Liver (tissue), 9 donors: ENCODE results near the gene NR1I3. TPM values are rescaled to one million over a fixed set of nuclear protein-coding genes. Genes with fewer than 3 reads are reported as not detected.

ENCODE experiments used
- DNase-seq: peaks from one replicate; pipeline ENCODE4 v3.0.0-alpha.2; 2017; ENCODE audit warnings: low spot score
- H3K27ac ChIP-seq, 2 donors: one replicate each; pipeline ENCODE4 v1.7.0; 2013; ENCODE audit warnings: inconsistent platforms in 2 of 2, low read length in 2 of 2, control low read depth in 1 of 2, low read depth in 1 of 2, mild to moderate bottlenecking in 1 of 2
- H3K27me3 ChIP-seq, 4 donors: one replicate each; pipeline versions ENCODE4 v1.6.1 to v1.7.0; 2013; ENCODE audit warnings: low read length in 3 of 4, inconsistent platforms in 1 of 4, mild to moderate bottlenecking in 1 of 4, moderate library complexity in 1 of 4; ENCODE audit not compliant: control insufficient read depth in 4 of 4, insufficient read depth in 4 of 4
- H3K36me3 ChIP-seq, 4 donors: one replicate each; pipeline versions ENCODE4 v1.6.1 to v1.7.0; 2013; ENCODE audit warnings: low read length in 3 of 4, mild to moderate bottlenecking in 3 of 4, low read depth in 1 of 4, moderate library complexity in 1 of 4; ENCODE audit not compliant: control insufficient read depth in 4 of 4, insufficient read depth in 3 of 4
- H3K4me1 ChIP-seq, 4 donors: one replicate each; pipeline versions ENCODE4 v1.6.1 to v1.7.0; 2013; ENCODE audit warnings: low read length in 3 of 4, mild to moderate bottlenecking in 3 of 4, moderate library complexity in 1 of 4; ENCODE audit not compliant: control insufficient read depth in 4 of 4, insufficient read depth in 4 of 4
- H3K4me3 ChIP-seq, 3 donors: one replicate each; pipeline versions ENCODE4 v1.6.1 to v1.7.0; 2013; ENCODE audit warnings: low read length in 3 of 3, control low read depth in 1 of 3, low read depth in 1 of 3, mild to moderate bottlenecking in 1 of 3
- H3K9ac ChIP-seq, 2 donors: one replicate each; pipeline ENCODE4 v1.7.0; 2013; ENCODE audit warnings: low read length in 2 of 2, mild to moderate bottlenecking in 2 of 2, moderate library complexity in 2 of 2, control low read depth in 1 of 2, low read depth in 1 of 2
- H3K9me3 ChIP-seq, 4 donors: one replicate each; pipeline versions ENCODE4 v1.6.1 to v1.7.0; 2013; ENCODE audit warnings: low read length in 3 of 4; ENCODE audit not compliant: control insufficient read depth in 4 of 4
- ATF3 ChIP-seq: IDR thresholded peaks from 2 replicates; pipeline ENCODE4 v1.6.1; 2016; ENCODE audit warnings: antibody characterized with exemption
- GABPA ChIP-seq, 2 donors: IDR thresholded peaks in 1 of 2; conservative IDR thresholded peaks in 1 of 2; 2 replicates each; pipeline ENCODE4 v1.6.1; 2016; ENCODE audit warnings: antibody characterized with exemption in 2 of 2, mild to moderate bottlenecking in 1 of 2, moderate library complexity in 1 of 2
- HNF4A ChIP-seq, 2 donors: conservative IDR thresholded peaks; 2 replicates each; pipeline ENCODE4 v1.6.1; 2016; ENCODE audit warnings: antibody characterized with exemption in 2 of 2, mild to moderate bottlenecking in 2 of 2
- HNF4G ChIP-seq: IDR thresholded peaks from 2 replicates; pipeline ENCODE4 v1.6.1; 2016; ENCODE audit warnings: antibody characterized with exemption
- JUND ChIP-seq, 2 donors: IDR thresholded peaks; 2 replicates each; pipeline ENCODE4 v1.6.1; 2016; ENCODE audit warnings: antibody characterized with exemption in 2 of 2
- RAD21 ChIP-seq, 2 donors: IDR thresholded peaks; 2 replicates each; pipeline ENCODE4 v1.6.1; 2016; ENCODE audit warnings: antibody characterized with exemption in 2 of 2, mild to moderate bottlenecking in 2 of 2
- REST ChIP-seq: IDR thresholded peaks from 2 replicates; pipeline ENCODE4 v1.6.1; 2016; ENCODE audit warnings: antibody characterized with exemption, mild to moderate bottlenecking
- RXRA ChIP-seq, 2 donors: IDR thresholded peaks; 2 replicates each; pipeline ENCODE4 v1.6.1; 2017 to 2018; ENCODE audit warnings: antibody characterized with exemption in 2 of 2, mild to moderate bottlenecking in 1 of 2
- YY1 ChIP-seq: IDR thresholded peaks from 2 replicates; pipeline ENCODE4 v1.6.1; 2016; ENCODE audit warnings: antibody characterized with exemption, mild to moderate bottlenecking
- WGBS: extraction: QIAGEN DNeasy Blood & Tissue Kit; methylation state at CpG from one replicate; pipeline ENCODE4 v1.1.7; 2013; 5-methylcytosine and 5-hydroxymethylcytosine counted together
- polyA plus RNA-seq, 2 donors: library from polyadenylated mRNA; stranded (reverse) in 1 of 2; unstranded in 1 of 2; fragments of 200-250 nt in 1 of 2; fragments of >200 nt in 1 of 2; fragmentation: Nextera tagmentation in 1 of 2; extraction: Ambion mirVana in 1 of 2; gene quantifications; one replicate each; pipeline versions ENCODE4 v1.2.1 to v1.2.3, GENCODE V29; 2013 to 2015
- total RNA-seq, 2 donors: library from RNA; depleted of rRNA; stranded (reverse); fragments of >200 nt; gene quantifications; one replicate each; pipeline ENCODE4 v1.2.3, GENCODE V29; 2014
- TF ChIP-seq, protein P1 (sequence below): IDR thresholded peaks from 2 replicates; pipeline ENCODE4 v1.6.1; 2016; ENCODE audit warnings: antibody characterized with exemption
- donor health status: healthy.
- donor health status: healthy.
- donor health status: healthy.
- donor health status: healthy.
- donor health status: healthy.

The NR1I3 gene
- total and polyA plus RNA-seq, 4 donors = 10.4 to 128 (median 47.7) TPM

- H3K4me1 ChIP-seq = peaks cover 0 to 4% (median 0%) of the 10 kb centered on the region in 4 donors
- H3K36me3 ChIP-seq = no peaks in the 10 kb centered on the region
- no peaks in the 10 kb centered on the region for H3K9me3 ChIP-seq
- TF ChIP-seq, protein P1, sequence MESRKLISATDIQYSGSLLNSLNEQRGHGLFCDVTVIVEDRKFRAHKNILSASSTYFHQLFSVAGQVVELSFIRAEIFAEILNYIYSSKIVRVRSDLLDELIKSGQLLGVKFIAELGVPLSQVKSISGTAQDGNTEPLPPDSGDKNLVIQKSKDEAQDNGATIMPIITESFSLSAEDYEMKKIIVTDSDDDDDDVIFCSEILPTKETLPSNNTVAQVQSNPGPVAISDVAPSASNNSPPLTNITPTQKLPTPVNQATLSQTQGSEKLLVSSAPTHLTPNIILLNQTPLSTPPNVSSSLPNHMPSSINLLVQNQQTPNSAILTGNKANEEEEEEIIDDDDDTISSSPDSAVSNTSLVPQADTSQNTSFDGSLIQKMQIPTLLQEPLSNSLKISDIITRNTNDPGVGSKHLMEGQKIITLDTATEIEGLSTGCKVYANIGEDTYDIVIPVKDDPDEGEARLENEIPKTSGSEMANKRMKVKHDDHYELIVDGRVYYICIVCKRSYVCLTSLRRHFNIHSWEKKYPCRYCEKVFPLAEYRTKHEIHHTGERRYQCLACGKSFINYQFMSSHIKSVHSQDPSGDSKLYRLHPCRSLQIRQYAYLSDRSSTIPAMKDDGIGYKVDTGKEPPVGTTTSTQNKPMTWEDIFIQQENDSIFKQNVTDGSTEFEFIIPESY = no peak
- no peak for DNase-seq
- H3K27ac ChIP-seq = no peak overlapping the region
- H3K4me3 ChIP-seq = no peak overlapping the region
- WGBS = 93% methylated on average over 5 of the region's 5 CpGs
- H3K27me3 ChIP-seq = no peaks in the 10 kb centered on the region
- no peak overlapping the region for H3K9ac ChIP-seq
These were observed 27.3 kb upstream of the NR1I3 start for GRCh38 chr1:161265305-161265704.

- Histone ChIP-seq H3K36me3 (no peaks in the 10 kb centered on the region), H3K27me3 (no peaks in the 10 kb centered on the region), H3K4me3 (no peak overlapping the region), H3K27ac (no peak overlapping the region), H3K9ac (no peak overlapping the region), H3K4me1 (peaks cover 0 to 10% (median 4%) of the 10 kb centered on the region in 4 donors), H3K9me3 (no peaks in the 10 kb centered on the region)
- WGBS = 81% methylated on average over 12 of the region's 12 CpGs
- TF ChIP-seq HNF4G = no peak
- TF ChIP-seq REST = peak; percentile 46
- no peak for DNase-seq
These were observed 23.5 kb upstream of the NR1I3 start for GRCh38 chr1:161261261-161262235.

DNA sequence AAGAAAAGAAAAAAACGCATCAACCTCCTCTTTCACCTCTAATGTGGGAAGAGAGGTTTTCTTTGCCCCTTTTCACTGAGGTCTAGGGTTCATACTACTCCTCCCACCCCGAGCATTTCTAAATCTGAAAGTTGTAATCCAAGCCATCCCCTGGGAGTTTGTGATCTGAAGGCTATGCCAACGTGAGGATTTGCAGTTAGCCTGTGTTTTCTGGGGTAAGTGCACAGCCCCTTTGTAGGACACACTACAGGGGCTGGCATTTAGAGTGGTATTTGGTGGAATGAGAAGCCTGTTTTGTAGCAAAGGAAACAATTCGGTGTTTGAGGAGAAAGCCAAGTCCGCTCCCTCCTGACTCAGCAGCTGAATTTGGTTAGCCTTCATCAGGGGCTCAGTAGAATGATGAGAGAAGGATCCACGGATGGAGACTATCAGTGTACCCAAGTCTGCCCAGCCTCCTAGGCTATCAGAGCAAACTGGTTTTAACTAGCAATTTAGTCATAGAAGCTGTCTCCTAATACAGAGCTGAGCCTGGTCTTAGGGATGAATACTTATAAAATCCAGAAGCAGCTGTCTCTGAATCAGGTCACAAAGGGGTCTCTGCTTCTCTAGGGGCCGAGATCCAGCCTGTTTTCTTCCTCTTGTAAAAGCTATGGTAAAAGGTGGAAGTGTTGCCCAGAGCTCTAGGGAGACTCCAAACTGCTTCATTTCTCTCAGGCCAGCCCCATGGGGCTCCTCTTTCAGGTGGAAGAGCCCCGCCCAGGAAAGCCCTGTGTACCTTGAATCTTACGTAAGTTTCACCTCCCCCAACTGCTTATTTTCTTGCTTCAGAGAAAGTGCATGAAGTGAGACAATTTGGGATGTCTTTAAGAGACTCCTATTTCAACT lies 22.6 kb upstream of the NR1I3 start:
- no peak overlapping the region for H3K4me3 ChIP-seq
- 63% methylated on average over 9 of the region's 9 CpGs for WGBS
- no peak for TF ChIP-seq RAD21 (IDR thresholded peaks at IDR 0.05)
- TF ChIP-seq GABPA (IDR thresholded peaks at IDR 0.05 in 1 of 2, conservative IDR thresholded peaks at IDR 0.05 in 1 of 2) = no peak
- no peak for TF ChIP-seq HNF4G
- no peak for TF ChIP-seq JUND (IDR thresholded peaks at IDR 0.05)
- no peak for TF ChIP-seq RXRA (IDR thresholded peaks at IDR 0.05)
- TF ChIP-seq YY1 = no peak
- no peak for TF ChIP-seq ATF3
- TF ChIP-seq, protein P1 = no peak
- TF ChIP-seq HNF4A (conservative IDR thresholded peaks at IDR 0.05) = peak in 1 of 2 donors; percentile 36
- no peaks in the 10 kb centered on the region for H3K36me3 ChIP-seq
- H3K27ac ChIP-seq = no peak overlapping the region
- H3K9me3 ChIP-seq = no peaks in the 10 kb centered on the region
- H3K27me3 ChIP-seq = no peaks in the 10 kb centered on the region
- DNase-seq = no peak
- H3K4me1 ChIP-seq = peaks cover under 1 to 11% (median 7%) of the 10 kb centered on the region in 4 donors
- no peak overlapping the region for H3K9ac ChIP-seq
